HG02588 (cell line): ENCODE data around the gene RBP3.

Experiments used
- ATAC-seq: cut with Tn5 transposase; IDR thresholded peaks from one replicate; pipeline ENCODE4 v1.9.1; 2021; ENCODE audit warnings: mild to moderate bottlenecking, moderate library complexity; ENCODE audit not compliant: unreplicated experiment

RBP3 gene

GRCh38 chr10:47397256-47397655, 49.1 kb downstream of the RBP3 start:
- ATAC-seq: no peak

DNA sequence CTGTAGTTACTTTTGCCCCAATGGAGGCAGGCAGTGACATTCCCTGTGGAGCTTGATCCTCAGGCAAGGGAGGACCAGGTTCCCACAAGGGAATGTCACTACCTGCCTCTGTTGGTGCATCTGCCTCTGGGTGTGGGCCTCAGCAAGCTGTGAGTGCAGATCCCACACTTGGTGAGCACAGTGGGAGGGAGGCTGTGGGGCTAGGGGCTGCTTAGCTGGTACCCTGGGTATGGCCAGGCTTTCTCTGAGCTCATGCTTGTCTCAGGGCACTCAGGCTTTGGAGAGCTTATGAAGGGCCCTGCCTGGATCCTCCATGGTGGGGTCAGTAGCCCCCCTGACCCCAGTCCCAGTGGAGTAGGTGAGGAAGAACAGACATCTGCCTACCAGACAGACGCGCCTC, 52.1 kb downstream of the RBP3 start:
- no peak for ATAC-seq

- ATAC-seq: no peak
Observed at GRCh38 chr10:47400786-47401185, 52.6 kb downstream of the RBP3 start.

DNA sequence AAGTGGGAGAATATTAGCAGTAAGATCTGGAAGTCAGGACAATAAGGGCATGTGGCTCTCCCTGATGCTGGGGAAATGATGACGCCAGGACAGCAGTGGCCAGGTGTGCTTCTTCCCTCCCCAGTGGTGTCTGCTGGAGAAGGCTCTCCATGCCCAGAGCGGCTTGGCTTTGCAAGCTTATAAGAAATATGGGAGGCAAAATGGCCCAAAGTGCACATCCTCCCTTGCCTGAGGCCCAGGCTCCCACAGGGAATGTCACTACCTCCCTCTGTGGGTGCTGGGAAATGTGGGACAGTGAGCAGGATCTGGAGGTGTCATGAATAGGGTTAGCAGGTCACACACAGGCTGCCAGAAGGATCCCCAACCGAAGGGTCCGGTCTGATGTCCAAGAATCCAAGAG, 53.0 kb downstream of the RBP3 start:
- ATAC-seq: no peak

DNA sequence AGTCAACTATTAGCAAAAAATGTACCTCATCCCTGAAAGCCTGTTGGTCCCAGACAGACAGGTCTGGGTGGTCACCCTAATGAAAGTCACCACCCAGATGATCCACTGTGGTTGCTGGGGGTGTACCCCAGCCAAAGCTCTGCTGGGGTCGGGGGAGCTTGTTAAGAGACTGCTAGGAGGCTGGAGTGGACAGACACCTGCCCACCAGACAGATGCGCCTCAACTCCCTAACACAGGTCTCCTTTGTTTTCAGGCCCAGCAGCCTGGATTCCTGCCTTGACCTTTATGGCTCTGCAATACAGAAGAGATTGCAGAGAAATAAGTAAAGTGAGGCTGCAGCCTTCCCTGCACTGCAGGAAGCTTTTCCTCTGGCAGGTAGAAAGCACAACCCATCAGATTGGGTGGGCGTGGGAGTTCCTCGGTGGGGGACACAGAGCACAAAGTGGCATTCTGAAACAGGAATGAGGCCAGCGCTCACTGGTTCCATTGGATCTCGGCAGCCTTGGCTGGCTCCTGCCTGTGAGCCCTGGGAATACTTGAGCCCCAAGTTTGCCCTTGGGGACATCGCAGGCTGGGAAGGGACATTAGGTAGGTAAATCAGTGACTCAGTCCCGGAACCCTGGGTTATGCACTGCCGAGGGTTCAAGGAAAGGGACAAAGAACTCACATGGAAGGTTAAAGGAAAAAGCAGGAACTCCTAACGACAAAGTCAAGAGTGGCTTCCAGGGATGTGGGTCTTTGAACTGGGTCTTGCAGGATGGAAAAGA, 53.9 kb downstream of the RBP3 start:
- ATAC-seq: no peak

- no peak for ATAC-seq
Observed at GRCh38 chr10:47402641-47403301, 54.6 kb downstream of the RBP3 start.

DNA sequence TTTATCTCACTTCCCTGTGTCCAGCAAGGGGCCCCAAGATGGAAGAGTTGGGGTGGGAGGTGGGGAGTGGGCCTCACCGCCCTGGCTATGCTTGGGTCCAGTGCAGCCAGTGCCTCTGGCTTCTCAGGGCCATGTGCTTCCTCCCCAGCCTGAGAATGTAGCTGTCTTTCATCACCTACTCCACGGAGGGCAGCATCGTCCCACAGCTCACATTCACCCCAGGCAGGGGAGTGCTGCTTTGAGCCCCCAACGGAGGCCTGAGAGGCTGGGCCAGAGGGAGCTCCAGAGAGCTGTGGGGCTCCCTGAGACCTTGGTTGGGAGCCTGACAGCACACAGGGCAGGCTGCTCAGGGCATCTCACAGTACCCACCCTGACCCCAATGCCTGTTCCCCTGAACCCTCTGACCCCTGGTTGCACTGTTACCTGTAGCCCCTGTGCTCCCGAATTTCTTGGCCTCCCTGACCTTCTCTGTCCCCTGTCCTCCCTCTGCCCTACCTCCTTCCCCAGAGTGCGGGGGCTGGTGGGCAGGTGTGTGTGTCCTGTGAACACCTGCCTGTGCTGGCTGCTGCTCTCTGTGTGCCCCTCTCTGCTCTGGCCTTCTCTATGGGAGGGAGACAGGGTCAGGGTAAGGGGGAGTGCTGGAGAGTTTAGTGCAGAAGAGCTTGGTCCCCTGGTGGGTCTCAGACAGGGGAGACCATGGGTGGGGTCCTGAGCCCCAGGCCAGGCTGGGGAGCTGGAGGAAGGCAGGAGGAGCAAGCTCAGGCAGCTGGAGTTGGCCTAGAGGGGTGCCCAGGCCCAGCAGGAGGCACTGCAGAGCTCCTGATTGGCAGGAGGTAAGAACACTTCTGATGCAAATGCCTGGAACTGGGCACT, 55.5 kb downstream of the RBP3 start:
- no peak for ATAC-seq

- no peak for ATAC-seq
Observed at GRCh38 chr10:47404446-47404845, 56.3 kb downstream of the RBP3 start.

- ATAC-seq: no peak
Observed at GRCh38 chr10:47404937-47405336, 56.8 kb downstream of the RBP3 start.

DNA sequence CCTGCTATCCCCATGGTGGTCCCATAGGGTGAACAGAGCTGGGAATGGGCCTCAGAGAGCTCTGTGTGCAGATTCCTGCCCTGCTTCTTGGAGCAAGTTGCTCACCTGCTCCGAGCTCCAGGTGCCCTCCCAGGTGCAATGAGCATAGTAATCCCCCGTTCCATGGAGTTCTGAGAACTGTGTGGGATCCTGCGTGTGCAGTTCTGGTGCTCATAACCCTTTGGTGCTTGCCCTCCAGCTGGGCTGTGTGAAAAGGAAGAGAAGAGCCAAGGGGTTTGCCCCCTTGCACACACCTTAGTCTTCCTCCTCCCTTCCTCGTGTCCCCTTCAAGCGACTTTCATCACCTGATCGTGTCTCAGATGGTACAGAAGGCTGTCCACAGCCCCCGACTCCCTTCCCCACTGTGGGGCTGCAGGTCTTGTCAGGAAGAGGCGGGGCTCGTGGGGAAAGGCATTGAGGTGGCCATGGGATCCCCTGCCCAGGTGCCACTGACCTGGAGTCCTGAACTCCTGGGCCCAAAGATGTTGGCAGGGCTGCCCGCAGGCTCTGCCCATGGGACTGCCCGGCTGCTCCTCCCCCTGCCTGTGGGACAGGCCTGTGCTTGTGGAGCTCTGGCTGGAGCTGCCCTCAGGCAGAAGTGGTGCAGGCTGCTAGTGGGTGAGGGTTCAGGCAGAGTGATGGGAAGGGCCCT, 57.8 kb downstream of the RBP3 start:
- no peak for ATAC-seq

- ATAC-seq: no peak
Observed at GRCh38 chr10:47406548-47406869, 58.3 kb downstream of the RBP3 start.

DNA sequence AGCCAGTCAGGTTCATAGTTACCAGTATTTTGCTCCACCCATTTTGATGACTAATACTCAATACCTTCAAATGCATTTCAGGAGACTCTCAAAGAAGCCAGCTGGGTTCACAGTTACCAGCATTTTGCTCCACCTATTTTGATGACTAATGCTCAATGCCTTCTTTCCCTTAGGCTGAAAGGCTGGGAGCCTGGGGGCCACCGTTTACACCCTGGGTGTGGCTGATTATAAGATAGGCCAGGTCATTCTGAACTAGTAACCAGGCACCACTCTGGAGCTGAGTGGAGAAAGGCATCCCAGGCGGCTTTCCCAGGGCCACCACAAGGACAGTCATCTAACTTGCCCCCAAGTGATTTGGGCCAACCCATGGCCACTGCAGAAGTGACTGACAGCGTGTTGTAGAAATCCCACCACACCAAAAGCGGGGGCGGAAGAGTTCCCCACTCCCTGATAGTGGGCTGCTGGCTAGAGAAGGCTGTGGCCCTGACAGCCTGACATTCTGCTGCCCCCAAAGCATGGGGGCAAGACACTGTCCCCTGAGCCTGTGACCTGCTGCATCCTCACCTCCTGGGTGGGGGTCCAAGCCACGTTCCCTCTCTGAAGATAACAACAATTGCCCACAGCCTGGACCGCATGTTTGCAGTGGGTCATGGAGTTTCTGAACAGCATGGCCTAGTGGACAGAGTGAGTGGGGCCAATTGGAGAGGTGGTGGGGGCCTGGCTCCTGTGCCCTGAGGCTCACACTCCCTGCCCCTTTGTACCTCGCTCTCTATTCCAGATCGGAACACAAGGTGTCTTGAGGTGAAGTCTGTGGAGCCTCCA, 58.9 kb downstream of the RBP3 start:
- no peak for ATAC-seq
